PFSK-1 (cell line): ENCODE results near the gene CELF5.

Experiments
- FOXP2 ChIP-seq: optimal IDR thresholded peaks from 2 replicates; pipeline ENCODE3; 2011; ENCODE audit warnings: borderline replicate concordance, control low read depth, inconsistent platforms; ENCODE audit not compliant: insufficient read depth; ENCODE audit errors: extremely low read length, extremely low read depth
- POLR2AphosphoS5 ChIP-seq: IDR thresholded peaks from 2 replicates; pipeline ENCODE4 v1.6.1; 2012; ENCODE audit warnings: low read depth, mild to moderate bottlenecking, control low read depth, low read length, moderate library complexity
- REST ChIP-seq, 2 experiments: IDR thresholded peaks; 2 replicates each; pipeline versions ENCODE4 v1.6.1 to v1.8.0; 2011 to 2012; ENCODE audit warnings: low read depth in 2 of 2, low read length in 2 of 2, control low read depth in 1 of 2, inconsistent platforms in 1 of 2, mild to moderate bottlenecking in 1 of 2, moderate library complexity in 1 of 2; ENCODE audit not compliant: insufficient read depth in 1 of 2
- SIN3A ChIP-seq: IDR thresholded peaks from 2 replicates; pipeline ENCODE4 v1.6.1; 2012; ENCODE audit warnings: mild to moderate bottlenecking, low read length, moderate library complexity, borderline replicate concordance; ENCODE audit not compliant: insufficient read depth
- TAF1 ChIP-seq: IDR thresholded peaks from 2 replicates; pipeline ENCODE4 v1.6.1; 2012; ENCODE audit warnings: low read length, control low read depth, borderline replicate concordance; ENCODE audit not compliant: insufficient read depth

Gene CELF5

DNA sequence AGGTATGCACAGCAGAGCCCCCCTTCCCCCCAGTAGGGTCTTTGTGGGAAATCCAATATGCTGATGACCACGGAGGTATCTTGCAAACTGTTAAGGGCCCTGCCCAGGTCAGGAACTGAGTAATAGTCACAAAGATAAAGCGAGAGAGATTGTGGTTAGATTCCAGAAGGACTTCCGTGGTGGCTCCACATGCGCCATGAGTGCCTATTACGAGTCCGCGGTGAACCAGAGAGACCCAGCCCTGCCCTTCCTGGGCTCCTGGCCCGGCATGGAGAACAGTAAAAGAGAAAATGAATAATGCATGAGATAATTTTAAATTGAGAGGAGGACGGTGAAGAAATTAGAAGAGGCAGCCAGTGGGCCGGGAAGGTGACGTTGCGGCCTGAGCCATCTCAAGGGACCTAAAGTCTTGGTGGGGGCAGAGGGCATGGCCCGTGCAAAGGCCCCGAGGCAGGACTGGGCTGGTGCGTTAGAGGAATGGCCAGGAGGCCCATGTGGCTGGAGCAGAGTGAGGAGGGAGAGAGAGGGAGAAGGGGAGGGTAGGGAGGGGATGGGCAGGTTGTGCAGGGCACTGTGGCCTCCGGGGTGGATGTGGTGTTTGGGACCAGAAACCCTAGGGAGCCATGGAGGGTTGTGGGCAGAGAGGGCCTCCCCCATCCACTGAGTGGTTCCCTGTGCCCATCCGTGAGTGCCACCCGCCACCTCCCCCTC is 95.3 kb downstream of the CELF5 start:
- no peak for TF ChIP-seq SIN3A
- TF ChIP-seq FOXP2: no peak
- no peak for TF ChIP-seq POLR2AphosphoS5

- TF ChIP-seq POLR2AphosphoS5: no peak
- no peak for TF ChIP-seq FOXP2
- no peak for TF ChIP-seq SIN3A
- no peak for TF ChIP-seq TAF1
- TF ChIP-seq REST (IDR thresholded peaks at IDR 0.05; ENCODE audit: insufficient read depth in 1 of 2, low read depth in 2 of 2, low read length in 2 of 2): no peak
These were observed 95.9 kb downstream of the CELF5 start for GRCh38 chr19:3320354-3320670.

GRCh38 chr19:3320853-3321252 is 96.4 kb downstream of the CELF5 start:
- TF ChIP-seq TAF1: no peak
- no peak for TF ChIP-seq SIN3A
- TF ChIP-seq REST (IDR thresholded peaks at IDR 0.05; ENCODE audit: insufficient read depth in 1 of 2, low read depth in 2 of 2, low read length in 2 of 2): no peak
- TF ChIP-seq FOXP2: no peak
- TF ChIP-seq POLR2AphosphoS5: no peak

DNA sequence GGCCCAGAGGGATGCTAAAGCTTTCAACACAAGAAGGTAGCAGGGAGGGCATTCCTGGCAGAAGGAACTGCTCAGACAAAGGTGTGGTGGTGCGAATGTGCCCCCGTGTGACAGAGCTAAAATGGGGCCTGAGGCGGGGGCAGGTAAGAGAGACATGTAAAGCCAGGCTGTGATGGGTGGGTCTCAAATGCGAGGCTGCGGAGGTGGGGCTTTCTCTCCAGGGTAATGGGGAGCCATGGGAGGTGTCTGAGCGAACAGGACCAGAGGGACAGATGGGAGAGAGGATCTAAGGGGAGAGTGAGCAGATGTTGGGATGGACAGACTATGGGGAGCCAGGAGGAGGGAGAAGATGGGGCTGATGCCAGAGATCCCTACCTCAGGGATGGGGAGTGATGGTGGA is 97.2 kb downstream of the CELF5 start:
- no peak for TF ChIP-seq SIN3A
- no peak for TF ChIP-seq REST (IDR thresholded peaks at IDR 0.05; ENCODE audit: insufficient read depth in 1 of 2, low read depth in 2 of 2, low read length in 2 of 2)

- TF ChIP-seq TAF1 (no peak), REST (IDR thresholded peaks at IDR 0.05; ENCODE audit: insufficient read depth in 1 of 2, low read depth in 2 of 2, low read length in 2 of 2) (no peak), SIN3A (no peak), FOXP2 (no peak)
These were observed 97.9 kb downstream of the CELF5 start for GRCh38 chr19:3322199-3322978.
